ENCODE data around the gene CADPS2.
"Not testable (repeated sequence)": the region's sequence is repeated elsewhere in the genome, so short reads cannot be mapped to it uniquely, and the experiment has no call there.

Gene CADPS2

GRCh38 chr7:122673951-122674350 is 212.3 kb downstream of the CADPS2 start:
- DNase-seq = no peak

- DNase-seq = no peak
Measured at GRCh38 chr7:122672536-122672935, 213.7 kb downstream of the CADPS2 start.

- no peak for DNase-seq
Measured at GRCh38 chr7:122663733-122664132, 222.5 kb downstream of the CADPS2 start.

DNA sequence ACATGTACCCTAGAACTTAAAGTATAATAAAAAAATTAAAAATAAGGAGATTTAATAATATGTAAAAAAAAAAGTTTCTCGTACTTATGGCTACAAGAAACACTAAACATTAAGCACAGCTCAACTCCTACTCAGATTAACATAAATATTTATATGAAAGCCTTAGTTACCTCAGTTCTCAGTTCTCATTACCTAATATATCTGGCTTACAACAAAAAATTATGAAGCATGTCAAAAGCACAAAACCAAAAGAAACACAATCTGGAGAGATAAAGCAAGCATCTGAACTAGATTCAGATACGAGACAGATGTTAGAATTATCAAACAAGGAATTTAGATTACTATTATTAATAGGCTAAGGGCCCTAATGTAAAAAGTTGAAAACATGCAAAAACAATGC is 227.4 kb downstream of the CADPS2 start:
- DNase-seq = no peak

- no peak for DNase-seq
Measured at GRCh38 chr7:122653685-122654084, 232.6 kb downstream of the CADPS2 start.

DNA sequence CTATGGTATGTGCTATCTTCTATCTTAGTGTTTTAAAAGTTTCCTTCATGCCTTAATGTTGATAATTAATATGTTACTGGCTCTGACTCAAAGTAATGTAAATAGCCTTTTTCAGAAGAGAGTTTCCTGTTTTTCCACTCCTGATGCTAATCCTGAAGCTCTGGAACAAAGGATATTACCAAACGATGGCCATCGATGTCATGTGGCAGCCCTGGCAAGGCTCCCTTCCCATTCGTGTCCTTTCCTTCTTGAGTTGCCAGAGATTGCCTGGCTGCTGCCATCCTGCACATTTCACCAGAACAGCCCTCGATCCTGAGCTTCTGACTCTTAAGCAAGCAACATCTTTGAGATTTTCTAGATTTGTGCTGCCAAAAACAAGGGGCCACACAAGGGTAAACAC is 233.4 kb downstream of the CADPS2 start:
- peak in 1 of 14 donors; percentile 68 for DNase-seq

GRCh38 chr7:122651451-122651850 is 234.8 kb downstream of the CADPS2 start:
- DNase-seq = no peak

- no peak for DNase-seq
Measured at GRCh38 chr7:122643250-122643649, 243.0 kb downstream of the CADPS2 start.

DNA sequence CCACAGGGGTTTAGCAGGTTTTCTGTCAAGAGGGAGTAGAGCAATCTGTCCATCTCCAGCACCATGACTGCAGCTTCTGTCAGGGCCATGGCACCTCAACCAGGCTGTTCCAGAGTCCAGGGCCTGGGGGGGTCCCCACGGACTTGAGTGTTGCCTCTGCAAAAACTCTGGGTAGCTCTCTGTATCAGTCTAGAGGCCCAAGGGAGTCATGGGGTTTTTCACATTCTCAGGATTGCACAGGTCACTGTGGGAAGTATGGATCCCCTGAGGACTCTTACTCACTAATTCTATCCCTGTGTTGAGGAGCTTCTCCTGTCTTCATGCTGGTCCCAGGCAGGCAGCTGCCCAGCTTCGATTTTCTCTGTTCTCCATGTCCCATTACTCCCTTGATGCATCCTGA is 247.8 kb downstream of the CADPS2 start:
- DNase-seq = no peak

DNA sequence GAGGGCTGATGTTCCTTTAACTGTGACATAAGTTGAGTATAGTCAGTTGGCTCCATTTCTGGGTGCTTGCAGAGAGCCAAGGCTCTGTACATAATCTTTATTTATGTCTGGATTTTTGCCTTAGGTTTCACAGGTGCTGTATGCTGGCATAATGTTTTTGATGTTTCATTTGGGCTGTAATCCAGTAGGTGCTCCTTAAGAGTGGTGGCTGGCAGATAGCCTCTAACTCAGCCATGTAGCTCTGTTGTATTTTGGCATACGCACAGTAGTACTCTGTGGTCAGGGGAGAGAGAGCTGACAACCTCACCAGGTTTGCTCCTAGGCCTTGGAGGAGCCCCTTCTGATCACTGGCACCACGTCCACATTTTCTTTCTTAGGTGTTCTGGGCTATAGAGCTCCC is 248.5 kb downstream of the CADPS2 start:
- DNase-seq = peak in 1 of 14 donors; percentile 68

GRCh38 chr7:122635481-122635880 is 250.8 kb downstream of the CADPS2 start:
- DNase-seq = not testable (repeated sequence)

GRCh38 chr7:122633472-122633871 is 252.8 kb downstream of the CADPS2 start:
- no peak for DNase-seq

- no peak for DNase-seq
Measured at GRCh38 chr7:122632238-122632637, 254.0 kb downstream of the CADPS2 start.

- no peak for DNase-seq
Measured at GRCh38 chr7:122629412-122629953, 256.8 kb downstream of the CADPS2 start.

DNA sequence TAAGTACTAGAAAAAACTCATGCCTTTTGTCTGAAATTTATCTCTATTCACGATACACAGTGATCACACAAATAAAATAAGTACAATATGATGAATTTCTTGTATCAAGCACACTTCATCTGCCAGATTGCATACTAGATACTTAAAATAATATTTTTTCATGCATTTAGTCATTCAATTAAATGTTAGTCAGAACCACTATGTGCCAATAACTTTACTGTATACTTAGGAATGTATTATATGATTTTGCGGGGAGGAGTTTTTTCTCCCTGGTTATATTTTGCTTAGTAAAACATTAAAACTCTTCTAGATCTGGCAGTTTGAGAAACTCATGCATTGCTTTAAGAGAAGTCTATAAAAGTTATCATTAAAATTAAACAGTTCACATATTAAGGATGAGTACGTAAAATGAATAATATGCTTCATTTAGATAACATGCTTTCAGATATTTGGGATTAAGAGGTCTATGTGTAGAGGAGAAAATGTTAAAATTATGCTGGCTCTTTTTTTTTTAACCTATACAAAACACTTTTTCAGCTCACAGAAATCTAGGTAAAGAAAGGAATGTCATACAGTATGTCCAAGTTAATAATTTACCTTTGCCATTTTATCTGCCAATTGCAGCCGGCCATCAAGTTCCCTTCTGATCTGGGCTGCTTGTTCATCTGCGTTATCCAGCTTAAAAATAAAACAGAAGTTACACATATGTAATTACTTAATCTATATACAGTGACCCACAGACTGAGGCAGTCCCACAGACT is 257.4 kb downstream of the CADPS2 start:
- DNase-seq = no peak

DNA sequence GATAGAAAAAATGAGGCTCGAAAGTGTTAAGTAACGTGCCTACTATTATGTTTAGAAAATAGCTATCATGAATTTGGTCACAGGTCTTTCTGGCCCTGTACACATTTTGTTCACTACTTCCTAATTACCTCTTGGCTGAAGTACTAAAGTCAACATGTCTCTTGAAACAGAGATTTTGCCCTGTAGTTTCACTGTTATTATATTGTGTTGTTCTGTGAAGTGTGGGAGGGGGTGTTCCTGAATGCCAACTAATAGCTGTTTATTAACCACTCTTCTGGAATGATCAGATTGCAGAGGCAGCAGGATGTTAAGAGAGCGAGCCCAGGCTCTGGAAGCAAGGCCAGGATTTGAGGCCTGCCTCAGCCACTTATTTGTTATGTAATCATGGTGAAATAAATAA is 259.5 kb downstream of the CADPS2 start:
- no peak for DNase-seq

DNA sequence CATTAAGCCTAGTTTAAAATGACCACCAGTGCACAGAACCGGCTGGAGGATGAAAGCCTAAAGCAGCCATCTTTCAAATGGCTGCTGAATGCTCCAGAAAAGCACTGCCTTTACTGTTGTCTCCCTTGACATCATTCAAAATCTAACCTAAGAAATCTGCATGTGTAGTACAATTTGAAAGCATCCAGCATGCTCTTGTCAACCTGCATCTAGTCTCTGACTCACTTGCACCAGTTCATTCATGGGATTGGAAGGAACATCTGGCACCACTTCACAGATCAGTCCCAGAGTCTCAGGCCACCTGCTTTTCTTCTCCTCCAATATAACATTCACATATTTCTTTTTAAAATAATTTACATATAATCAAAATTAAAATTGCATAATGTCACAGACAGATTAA is 263.6 kb downstream of the CADPS2 start:
- no peak for DNase-seq

- DNase-seq = no peak
Measured at GRCh38 chr7:122619664-122620063, 266.6 kb downstream of the CADPS2 start.

DNA sequence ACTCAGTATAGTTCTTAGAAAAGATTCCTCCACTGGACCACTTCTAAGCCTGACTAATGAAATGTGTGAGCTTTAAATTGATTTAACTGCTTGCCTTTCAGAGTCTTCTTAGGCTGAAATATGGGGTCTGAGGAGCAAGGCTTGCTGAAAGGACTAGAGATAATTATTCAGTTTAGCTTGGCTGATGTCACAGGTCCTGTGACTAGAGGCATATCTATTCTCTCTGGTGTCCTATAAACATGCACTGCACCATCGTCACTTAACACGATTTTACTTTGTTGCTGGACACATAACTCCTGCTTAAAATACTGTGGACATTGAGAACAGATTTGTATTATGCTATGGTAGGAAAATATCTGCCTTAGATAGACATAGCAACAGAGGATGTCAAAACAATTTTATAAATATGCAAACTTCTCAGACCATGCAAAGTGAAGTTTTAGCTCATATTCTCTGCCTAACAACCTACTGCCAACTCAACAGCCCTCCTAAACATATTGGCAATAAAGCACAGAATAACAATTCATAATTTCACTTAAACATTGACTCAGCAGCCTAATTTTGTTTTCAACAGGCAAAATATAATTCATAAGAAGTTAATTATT is 267.6 kb downstream of the CADPS2 start:
- no peak for DNase-seq

- DNase-seq = no peak
Measured at GRCh38 chr7:122616951-122617350, 269.3 kb downstream of the CADPS2 start.

- no peak for DNase-seq
Measured at GRCh38 chr7:122605929-122606328, 280.3 kb downstream of the CADPS2 start.

GRCh38 chr7:122604251-122604650 is 282.0 kb downstream of the CADPS2 start:
- no peak for DNase-seq

GRCh38 chr7:122602800-122603199 is 283.5 kb downstream of the CADPS2 start:
- no peak for DNase-seq

DNA sequence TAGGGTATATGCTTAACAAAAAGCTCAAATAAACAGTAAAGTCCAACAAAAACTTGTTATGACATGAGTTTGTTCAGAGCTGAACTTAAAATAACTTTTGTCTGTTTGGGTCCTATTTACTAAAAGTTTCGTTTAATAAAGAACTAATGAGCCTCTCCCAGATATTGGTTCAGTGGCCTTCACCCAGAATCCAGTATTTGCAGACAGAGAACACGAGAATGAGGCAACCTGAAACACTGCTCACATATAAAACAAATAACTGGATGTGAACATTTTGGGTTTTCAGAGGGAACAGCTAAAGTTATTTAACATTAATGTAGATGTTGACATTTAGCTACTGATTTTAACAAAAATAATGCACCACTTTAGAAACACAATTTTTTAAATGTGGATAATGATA is 285.6 kb downstream of the CADPS2 start:
- no peak for DNase-seq

Data from C1 segment of cervical spinal cord (tissue), 14 donors.